SK-N-SH (cell line): ENCODE measurements around the gene ZMYM3.

Experiments used
- EP300 ChIP-seq, 2 experiments: IDR thresholded peaks; 2 replicates each; pipeline versions ENCODE4 v1.4.0 to v1.6.1; 2012; ENCODE audit warnings: borderline replicate concordance in 1 of 2, low read depth in 1 of 2, low read length in 1 of 2
- EZH2phosphoT487 ChIP-seq: fragments of 200-600 bp; sonication (generic); IDR thresholded peaks from 2 replicates; pipeline ENCODE4 v1.6.1; 2017; ENCODE audit warnings: low read depth, mixed run types, mild to moderate bottlenecking, antibody characterized with exemption, moderate library complexity, borderline replicate concordance
- FOXM1 ChIP-seq: IDR thresholded peaks from 2 replicates; pipeline ENCODE4 v1.4.0; 2012; ENCODE audit warnings: low read depth, mild to moderate bottlenecking
- MEF2A ChIP-seq: IDR thresholded peaks from 2 replicates; pipeline ENCODE4 v1.4.0; 2012; ENCODE audit warnings: low read depth, borderline replicate concordance
- NFIC ChIP-seq: IDR thresholded peaks from 2 replicates; pipeline ENCODE4 v1.4.0; 2012; ENCODE audit warnings: borderline replicate concordance
- RAD21 ChIP-seq: IDR thresholded peaks from 2 replicates; pipeline ENCODE4 v1.6.1; 2012; ENCODE audit warnings: mild to moderate bottlenecking, low read length
- RFX5 ChIP-seq: IDR thresholded peaks from 2 replicates; pipeline ENCODE4 v1.6.1; 2012; ENCODE audit warnings: mild to moderate bottlenecking, improper control_type of control experiment, low read length
- SIN3A ChIP-seq: IDR thresholded peaks from 2 replicates; pipeline ENCODE4 v1.6.1; 2012; ENCODE audit warnings: low read depth, mild to moderate bottlenecking, low read length, moderate library complexity, borderline replicate concordance
- SMC3 ChIP-seq: IDR thresholded peaks from 2 replicates; pipeline ENCODE4 v1.6.1; 2012; ENCODE audit warnings: low read depth, low read length, improper control_type of control experiment
- TCF12 ChIP-seq: IDR thresholded peaks from 2 replicates; pipeline ENCODE4 v1.4.0; 2012
- TF ChIP-seq, protein P1 (sequence below): fragments of 200-600 bp; sonication (generic); IDR thresholded peaks from 2 replicates; pipeline ENCODE4 v1.6.1; 2017; ENCODE audit warnings: antibody characterized with exemption, mild to moderate bottlenecking, moderate library complexity
- TF ChIP-seq, protein P2 (sequence below): IDR thresholded peaks from 2 replicates; pipeline ENCODE4 v1.6.1; 2012; ENCODE audit warnings: mild to moderate bottlenecking, low read depth, low read length, moderate library complexity
- TF ChIP-seq, protein P3 (sequence below): IDR thresholded peaks from 2 replicates; pipeline ENCODE4 v1.4.0; 2012; ENCODE audit warnings: low read depth

DNA sequence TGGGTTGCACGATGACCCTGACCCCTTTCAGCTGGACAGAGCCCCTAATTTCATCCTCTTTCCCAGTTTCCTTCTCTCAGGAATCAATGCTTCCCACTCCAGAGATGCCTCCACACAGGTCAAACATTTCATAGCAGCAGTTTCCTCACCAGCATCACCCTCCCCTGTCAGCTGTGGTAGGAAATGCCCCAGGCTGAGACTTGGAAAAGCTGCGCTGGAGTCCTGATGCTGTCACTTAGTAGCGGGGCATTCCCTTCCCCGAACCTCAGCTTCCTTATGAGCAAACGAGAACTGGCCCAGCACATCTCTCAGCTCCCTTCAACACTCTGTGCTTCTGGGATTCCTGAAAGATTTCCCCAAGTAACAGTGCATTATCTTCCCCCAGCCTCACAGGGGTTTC lies 28.3 kb downstream of the ZMYM3 start:
- TF ChIP-seq, protein P1, sequence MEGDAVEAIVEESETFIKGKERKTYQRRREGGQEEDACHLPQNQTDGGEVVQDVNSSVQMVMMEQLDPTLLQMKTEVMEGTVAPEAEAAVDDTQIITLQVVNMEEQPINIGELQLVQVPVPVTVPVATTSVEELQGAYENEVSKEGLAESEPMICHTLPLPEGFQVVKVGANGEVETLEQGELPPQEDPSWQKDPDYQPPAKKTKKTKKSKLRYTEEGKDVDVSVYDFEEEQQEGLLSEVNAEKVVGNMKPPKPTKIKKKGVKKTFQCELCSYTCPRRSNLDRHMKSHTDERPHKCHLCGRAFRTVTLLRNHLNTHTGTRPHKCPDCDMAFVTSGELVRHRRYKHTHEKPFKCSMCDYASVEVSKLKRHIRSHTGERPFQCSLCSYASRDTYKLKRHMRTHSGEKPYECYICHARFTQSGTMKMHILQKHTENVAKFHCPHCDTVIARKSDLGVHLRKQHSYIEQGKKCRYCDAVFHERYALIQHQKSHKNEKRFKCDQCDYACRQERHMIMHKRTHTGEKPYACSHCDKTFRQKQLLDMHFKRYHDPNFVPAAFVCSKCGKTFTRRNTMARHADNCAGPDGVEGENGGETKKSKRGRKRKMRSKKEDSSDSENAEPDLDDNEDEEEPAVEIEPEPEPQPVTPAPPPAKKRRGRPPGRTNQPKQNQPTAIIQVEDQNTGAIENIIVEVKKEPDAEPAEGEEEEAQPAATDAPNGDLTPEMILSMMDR = no peak
- TF ChIP-seq SMC3 (no peak), NFIC (no peak), RFX5 (no peak), TCF12 (no peak), SIN3A (no peak), MEF2A (no peak), RAD21 (no peak), EZH2phosphoT487 (no peak), EP300 (IDR thresholded peaks at IDR 0.05; ENCODE audit: borderline replicate concordance in 1 of 2, low read depth in 1 of 2, low read length in 1 of 2) (no peak), FOXM1 (no peak)
- TF ChIP-seq, protein P2, sequence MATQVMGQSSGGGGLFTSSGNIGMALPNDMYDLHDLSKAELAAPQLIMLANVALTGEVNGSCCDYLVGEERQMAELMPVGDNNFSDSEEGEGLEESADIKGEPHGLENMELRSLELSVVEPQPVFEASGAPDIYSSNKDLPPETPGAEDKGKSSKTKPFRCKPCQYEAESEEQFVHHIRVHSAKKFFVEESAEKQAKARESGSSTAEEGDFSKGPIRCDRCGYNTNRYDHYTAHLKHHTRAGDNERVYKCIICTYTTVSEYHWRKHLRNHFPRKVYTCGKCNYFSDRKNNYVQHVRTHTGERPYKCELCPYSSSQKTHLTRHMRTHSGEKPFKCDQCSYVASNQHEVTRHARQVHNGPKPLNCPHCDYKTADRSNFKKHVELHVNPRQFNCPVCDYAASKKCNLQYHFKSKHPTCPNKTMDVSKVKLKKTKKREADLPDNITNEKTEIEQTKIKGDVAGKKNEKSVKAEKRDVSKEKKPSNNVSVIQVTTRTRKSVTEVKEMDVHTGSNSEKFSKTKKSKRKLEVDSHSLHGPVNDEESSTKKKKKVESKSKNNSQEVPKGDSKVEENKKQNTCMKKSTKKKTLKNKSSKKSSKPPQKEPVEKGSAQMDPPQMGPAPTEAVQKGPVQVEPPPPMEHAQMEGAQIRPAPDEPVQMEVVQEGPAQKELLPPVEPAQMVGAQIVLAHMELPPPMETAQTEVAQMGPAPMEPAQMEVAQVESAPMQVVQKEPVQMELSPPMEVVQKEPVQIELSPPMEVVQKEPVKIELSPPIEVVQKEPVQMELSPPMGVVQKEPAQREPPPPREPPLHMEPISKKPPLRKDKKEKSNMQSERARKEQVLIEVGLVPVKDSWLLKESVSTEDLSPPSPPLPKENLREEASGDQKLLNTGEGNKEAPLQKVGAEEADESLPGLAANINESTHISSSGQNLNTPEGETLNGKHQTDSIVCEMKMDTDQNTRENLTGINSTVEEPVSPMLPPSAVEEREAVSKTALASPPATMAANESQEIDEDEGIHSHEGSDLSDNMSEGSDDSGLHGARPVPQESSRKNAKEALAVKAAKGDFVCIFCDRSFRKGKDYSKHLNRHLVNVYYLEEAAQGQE = no peak
- TF ChIP-seq, protein P3, sequence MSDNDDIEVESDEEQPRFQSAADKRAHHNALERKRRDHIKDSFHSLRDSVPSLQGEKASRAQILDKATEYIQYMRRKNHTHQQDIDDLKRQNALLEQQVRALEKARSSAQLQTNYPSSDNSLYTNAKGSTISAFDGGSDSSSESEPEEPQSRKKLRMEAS = no peak
